ENCODE data around the gene EMCN. TPM values are rescaled to one million over a fixed set of nuclear protein-coding genes. Genes with fewer than 3 reads are reported as not detected.

Gene EMCN
- total RNA-seq, 2 donors from 2014 or later = 3.4 to 6.6 TPM

DNA sequence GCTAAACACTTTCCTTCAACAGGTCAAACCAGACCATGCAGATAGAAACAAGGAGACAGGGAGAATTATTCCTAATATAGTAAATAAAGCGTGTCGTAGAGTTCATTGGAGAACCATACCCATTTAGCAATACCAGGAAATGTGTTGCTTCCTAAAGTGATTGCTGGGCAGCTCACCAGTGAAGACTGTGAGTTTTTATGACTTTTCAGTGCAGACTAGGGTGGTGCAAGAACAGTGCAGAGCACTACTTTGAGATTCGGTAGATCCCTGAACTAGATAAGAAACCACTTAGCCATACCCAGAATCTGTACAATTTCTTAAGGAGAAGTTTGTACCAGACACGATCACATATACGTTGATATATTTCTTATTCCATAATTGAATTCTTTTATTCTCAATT, 87.4 kb downstream of the EMCN start:
- WGBS, 2 donors = 78 to 83% methylated on average over 5 of the region's 5 CpGs
- ATAC-seq (no peak), DNase-seq (no peak)
- Histone ChIP-seq H3K36me3 (replicated peaks in 1 of 2; ENCODE audit: insufficient read depth in 1 of 2, low read depth in 2 of 2) (no peaks in the 10 kb centered on the region), H3K27ac (no peak overlapping the region), H3K4me1 (no peaks in the 10 kb centered on the region), H3K9me3 (no peaks in the 10 kb centered on the region), H3K27me3 (no peaks in the 10 kb centered on the region), H3K4me3 (no peak overlapping the region)
- TF ChIP-seq, protein P1, sequence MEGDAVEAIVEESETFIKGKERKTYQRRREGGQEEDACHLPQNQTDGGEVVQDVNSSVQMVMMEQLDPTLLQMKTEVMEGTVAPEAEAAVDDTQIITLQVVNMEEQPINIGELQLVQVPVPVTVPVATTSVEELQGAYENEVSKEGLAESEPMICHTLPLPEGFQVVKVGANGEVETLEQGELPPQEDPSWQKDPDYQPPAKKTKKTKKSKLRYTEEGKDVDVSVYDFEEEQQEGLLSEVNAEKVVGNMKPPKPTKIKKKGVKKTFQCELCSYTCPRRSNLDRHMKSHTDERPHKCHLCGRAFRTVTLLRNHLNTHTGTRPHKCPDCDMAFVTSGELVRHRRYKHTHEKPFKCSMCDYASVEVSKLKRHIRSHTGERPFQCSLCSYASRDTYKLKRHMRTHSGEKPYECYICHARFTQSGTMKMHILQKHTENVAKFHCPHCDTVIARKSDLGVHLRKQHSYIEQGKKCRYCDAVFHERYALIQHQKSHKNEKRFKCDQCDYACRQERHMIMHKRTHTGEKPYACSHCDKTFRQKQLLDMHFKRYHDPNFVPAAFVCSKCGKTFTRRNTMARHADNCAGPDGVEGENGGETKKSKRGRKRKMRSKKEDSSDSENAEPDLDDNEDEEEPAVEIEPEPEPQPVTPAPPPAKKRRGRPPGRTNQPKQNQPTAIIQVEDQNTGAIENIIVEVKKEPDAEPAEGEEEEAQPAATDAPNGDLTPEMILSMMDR (IDR thresholded peaks at IDR 0.05) = no peak
- TF ChIP-seq POLR2A (IDR thresholded peaks at IDR 0.05) = no peak
- intact Hi-C loops (cut with DNase I) = no loop called here

- Histone ChIP-seq H3K4me3 (no peak overlapping the region), H3K27me3 (no peaks in the 10 kb centered on the region), H3K9me3 (no peaks in the 10 kb centered on the region), H3K27ac (no peak overlapping the region), H3K4me1 (no peaks in the 10 kb centered on the region), H3K36me3 (replicated peaks in 1 of 2; ENCODE audit: insufficient read depth in 1 of 2, low read depth in 2 of 2) (no peaks in the 10 kb centered on the region)
- no peak for ATAC-seq
- TF ChIP-seq POLR2A (IDR thresholded peaks at IDR 0.05) = no peak
- TF ChIP-seq, protein P1 (IDR thresholded peaks at IDR 0.05) = no peak
- 91 to 94% methylated on average over 1 of the region's 1 CpG for WGBS, 2 donors
- DNase-seq = no peak
- intact Hi-C loops (cut with DNase I) = loop anchor here (10.0 kb wide), 1 partner anchor 315 kb away; no protein-coding TSS in a partner anchor
Observed at GRCh38 chr4:100429616-100430015, 88.2 kb downstream of the EMCN start.

- no peak for DNase-seq
- intact Hi-C loops (cut with DNase I) = loop anchor here (10.0 kb wide), 1 partner anchor 317 kb away; no protein-coding TSS in a partner anchor
- no peak for TF ChIP-seq POLR2A (IDR thresholded peaks at IDR 0.05)
- Histone ChIP-seq H3K9me3 (no peaks in the 10 kb centered on the region), H3K27ac (no peak overlapping the region), H3K4me1 (no peaks in the 10 kb centered on the region), H3K36me3 (replicated peaks in 1 of 2; ENCODE audit: insufficient read depth in 1 of 2, low read depth in 2 of 2) (no peaks in the 10 kb centered on the region), H3K4me3 (no peak overlapping the region), H3K27me3 (no peaks in the 10 kb centered on the region)
- 89 to 90% methylated on average over 2 of the region's 2 CpGs for WGBS, 2 donors
- ATAC-seq = no peak
Observed at GRCh38 chr4:100428051-100428450, 89.8 kb downstream of the EMCN start.

DNA sequence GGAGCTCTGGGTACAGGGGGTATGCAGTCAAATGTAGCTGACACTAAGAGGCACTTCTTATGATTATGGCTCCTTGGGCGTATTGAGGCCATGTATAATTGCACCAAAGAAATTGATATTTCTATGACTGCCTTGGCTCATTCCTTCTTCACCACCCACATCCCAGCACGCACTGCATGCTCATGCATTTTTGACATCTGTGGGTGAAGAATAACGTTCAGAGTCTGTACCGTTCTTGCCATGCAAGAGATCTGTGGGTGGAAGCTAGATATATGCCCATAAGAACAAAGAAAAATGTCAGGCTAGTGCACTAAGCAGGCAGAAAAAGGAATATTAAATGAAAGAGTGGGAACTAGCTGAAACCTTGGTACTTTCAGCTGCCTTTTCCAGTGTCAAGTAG, 93.4 kb downstream of the EMCN start:
- no peak overlapping the region for H3K4me3 ChIP-seq
- intact Hi-C loops (cut with DNase I) = loop anchor here (10.0 kb wide), 1 partner anchor 320 kb away; no protein-coding TSS in a partner anchor
- H3K36me3 ChIP-seq (replicated peaks in 1 of 2; ENCODE audit: insufficient read depth in 1 of 2, low read depth in 2 of 2) = no peaks in the 10 kb centered on the region
- no peak overlapping the region for H3K27ac ChIP-seq
- no peaks in the 10 kb centered on the region for H3K27me3 ChIP-seq
- DNase-seq = no peak
- no peaks in the 10 kb centered on the region for H3K9me3 ChIP-seq
- no peak for TF ChIP-seq POLR2A (IDR thresholded peaks at IDR 0.05)
- TF ChIP-seq, protein P1 (IDR thresholded peaks at IDR 0.05) = no peak
- no peak for ATAC-seq
- WGBS, 2 donors = 85 to 95% methylated on average over 4 of the region's 4 CpGs
- no peaks in the 10 kb centered on the region for H3K4me1 ChIP-seq

DNA sequence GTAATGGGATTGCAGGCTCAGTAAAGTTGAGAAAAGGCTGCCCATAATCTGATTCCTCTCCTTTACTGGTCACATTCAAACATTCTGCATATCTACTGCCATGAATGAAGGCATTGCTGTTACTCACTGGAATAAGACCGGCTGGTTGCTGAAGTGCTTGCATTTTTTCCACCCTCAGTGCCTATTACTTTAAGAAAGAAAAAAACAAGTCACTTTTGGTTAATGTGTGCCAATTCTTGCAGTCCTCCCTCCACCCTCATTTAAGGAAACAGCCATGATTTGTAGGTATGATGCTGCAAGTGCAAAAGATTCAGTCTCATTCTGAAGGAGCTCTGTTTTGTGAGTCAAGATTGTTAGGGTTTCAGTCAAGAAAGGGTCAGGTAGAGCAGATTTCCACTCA, 94.9 kb downstream of the EMCN start:
- no peak for DNase-seq

More for the DNA sequence above, 94.9 kb downstream of the EMCN start:
- no peaks in the 10 kb centered on the region for H3K36me3 ChIP-seq (replicated peaks in 1 of 2; ENCODE audit: insufficient read depth in 1 of 2, low read depth in 2 of 2)
- no peak for ATAC-seq
- 29 to 44% methylated on average over 1 of the region's 1 CpG for WGBS, 2 donors
- TF ChIP-seq POLR2A (IDR thresholded peaks at IDR 0.05) = no peak
- TF ChIP-seq, protein P1 (IDR thresholded peaks at IDR 0.05) = no peak
- no peak overlapping the region for H3K27ac ChIP-seq
- no peaks in the 10 kb centered on the region for H3K4me1 ChIP-seq
- H3K4me3 ChIP-seq = no peak overlapping the region
- no peaks in the 10 kb centered on the region for H3K27me3 ChIP-seq
- no peaks in the 10 kb centered on the region for H3K9me3 ChIP-seq
- intact Hi-C loops (cut with DNase I) = loop anchor here (10.0 kb wide), 1 partner anchor 322 kb away; no protein-coding TSS in a partner anchor

Measured in body of pancreas (tissue), 4 donors.